Naive B cell (primary cell): ENCODE measurements around the gene MAP3K14. TPM values are rescaled to one million over a fixed set of nuclear protein-coding genes. Genes with fewer than 3 reads are reported as not detected.
A peak's percentile ranks its signal among the peaks of the same experiment; 100 is the strongest.

ENCODE experiments used
- ATAC-seq, 2 donors: fragments of 150-1000 bp; cut with Tn5 transposase; 2 replicates each; pipeline ENCODE4 v1.10.0; 2021; ENCODE audit warnings: low read depth in 2 of 2, mild to moderate bottlenecking in 2 of 2, moderate library complexity in 2 of 2
- DNase-seq: peaks from one replicate; pipeline ENCODE4 v3.0.0; 2022
- H3K27ac Mint-ChIP-seq, 6 donors: one replicate each; pipeline ENCODE4 v1.8.0; 2020 to 2022; ENCODE audit warnings: mild to moderate bottlenecking in 6 of 6, mixed read lengths in 6 of 6, moderate library complexity in 5 of 6, inconsistent platforms in 2 of 6
- H3K27me3 Mint-ChIP-seq, 3 donors: one replicate each; pipeline ENCODE4 v1.8.0; 2021 to 2022; ENCODE audit warnings: mixed read lengths in 3 of 3, mild to moderate bottlenecking in 1 of 3
- H3K36me3 Mint-ChIP-seq, 2 donors: one replicate each; pipeline ENCODE4 v1.8.0; 2020 to 2022; ENCODE audit warnings: mixed read lengths in 2 of 2, inconsistent platforms in 1 of 2, mild to moderate bottlenecking in 1 of 2
- H3K4me1 Mint-ChIP-seq, 3 donors: one replicate each; pipeline ENCODE4 v1.8.0; 2020 to 2022; ENCODE audit warnings: mixed read lengths in 3 of 3, inconsistent platforms in 1 of 3, mild to moderate bottlenecking in 1 of 3, moderate library complexity in 1 of 3
- H3K4me3 Mint-ChIP-seq, 8 donors: one replicate each; pipeline ENCODE4 v1.8.0; 2020 to 2022; ENCODE audit warnings: mild to moderate bottlenecking in 8 of 8, mixed read lengths in 8 of 8, moderate library complexity in 8 of 8, inconsistent platforms in 2 of 8
- H3K9me3 Mint-ChIP-seq, 7 donors: one replicate each; pipeline ENCODE4 v1.8.0; 2020 to 2022; ENCODE audit warnings: mixed read lengths in 7 of 7, mild to moderate bottlenecking in 5 of 7, inconsistent platforms in 2 of 7, moderate library complexity in 1 of 7
- polyA plus RNA-seq, 6 donors: library from polyadenylated mRNA; unstranded; fragments of 300-500 nt; fragmentation: Illumina TruSeq; gene quantifications; one replicate each; pipeline ENCODE4 v1.2.3, GENCODE V29; 2021; ENCODE audit warnings: low read depth in 6 of 6

The MAP3K14 gene
- polyA plus RNA-seq, 6 donors from 2014 or later = 13.3 to 38.9 (median 19.1) TPM

- peaks cover 0 to 9% of the 10 kb centered on the region in 2 donors for H3K36me3 Mint-ChIP-seq
- H3K27ac Mint-ChIP-seq = peak overlapping the region in 2 of 6 donors; percentile 47 to 54
- peaks cover 0 to 6% (median 3%) of the 10 kb centered on the region in 3 donors for H3K4me1 Mint-ChIP-seq
- peak; percentile 58 to 70 for ATAC-seq
- peak; percentile 28 for DNase-seq
- no peaks in the 10 kb centered on the region for H3K9me3 Mint-ChIP-seq
- H3K27me3 Mint-ChIP-seq = no peaks in the 10 kb centered on the region
- no peak overlapping the region for H3K4me3 Mint-ChIP-seq
Measured at GRCh38 chr17:45270828-45271418, 45.9 kb downstream of the MAP3K14 start.

GRCh38 chr17:45269912-45270311 is 46.9 kb downstream of the MAP3K14 start:
- DNase-seq = no peak
- Mint-ChIP-seq H3K9me3 (no peaks in the 10 kb centered on the region), H3K36me3 (peaks cover 0 to 9% of the 10 kb centered on the region in 2 donors), H3K27me3 (no peaks in the 10 kb centered on the region), H3K27ac (peak overlapping the region in 3 of 6 donors; percentile 16 to 91 (median 47)), H3K4me3 (no peak overlapping the region), H3K4me1 (peaks cover 0 to 6% (median 3%) of the 10 kb centered on the region in 3 donors)
- no peak for ATAC-seq

DNA sequence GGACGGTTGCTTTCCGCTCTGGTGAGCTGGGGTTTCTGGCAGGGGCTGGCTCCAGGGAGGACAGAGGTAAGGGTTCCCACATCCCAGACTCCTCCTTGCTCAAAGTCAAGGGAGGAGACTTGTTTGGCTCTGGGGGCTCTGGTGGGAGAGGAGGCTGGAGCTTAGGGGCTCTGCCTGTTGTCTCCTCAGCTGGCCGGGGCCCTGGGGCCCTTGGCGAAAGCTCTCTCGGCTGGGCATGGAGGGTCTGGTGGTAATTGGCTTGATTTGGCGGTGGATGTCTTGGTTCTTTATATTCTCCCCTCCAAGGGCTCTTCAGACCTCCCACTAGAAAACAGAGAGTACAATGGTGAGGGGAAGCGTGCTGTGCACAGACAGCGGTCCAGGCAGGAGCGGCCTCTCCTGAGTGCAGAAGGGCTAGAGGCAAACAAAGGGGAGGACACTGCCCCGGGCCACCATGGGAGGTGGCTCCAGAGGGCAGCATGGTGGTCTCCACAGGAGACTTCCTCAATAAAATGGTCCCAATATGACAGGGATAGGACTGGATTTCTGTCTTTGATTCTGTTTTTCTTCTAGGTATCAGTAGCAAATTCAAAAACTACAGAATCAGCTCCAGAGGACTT is 49.3 kb downstream of the MAP3K14 start:
- peaks cover 7 to 9% (median 8%) of the 10 kb centered on the region in 3 donors for H3K4me1 Mint-ChIP-seq
- H3K9me3 Mint-ChIP-seq = no peaks in the 10 kb centered on the region
- no peaks in the 10 kb centered on the region for H3K27me3 Mint-ChIP-seq
- peaks cover 0 to 9% of the 10 kb centered on the region in 2 donors for H3K36me3 Mint-ChIP-seq
- no peak overlapping the region for H3K4me3 Mint-ChIP-seq
- peak overlapping the region in 3 of 6 donors; percentile 32 to 70 (median 55) for H3K27ac Mint-ChIP-seq
- DNase-seq (no peak), ATAC-seq (no peak)

- Mint-ChIP-seq H3K36me3 (peaks cover 0 to 9% of the 10 kb centered on the region in 2 donors), H3K4me1 (peaks cover 7 to 15% (median 12%) of the 10 kb centered on the region in 3 donors), H3K4me3 (peak overlapping the region in 1 of 8 donors; percentile 18), H3K27ac (peak overlapping the region in 2 of 6 donors; percentile 30 to 49), H3K9me3 (no peaks in the 10 kb centered on the region), H3K27me3 (no peaks in the 10 kb centered on the region)
- ATAC-seq (no peak), DNase-seq (no peak)
Measured at GRCh38 chr17:45266372-45266926, 50.4 kb downstream of the MAP3K14 start.

- Mint-ChIP-seq H3K36me3 (peaks cover 0 to 9% of the 10 kb centered on the region in 2 donors), H3K27me3 (no peaks in the 10 kb centered on the region), H3K4me3 (peak overlapping the region in 2 of 8 donors; percentile 4 to 18), H3K9me3 (no peaks in the 10 kb centered on the region), H3K27ac (peak overlapping the region in 2 of 6 donors; percentile 30 to 49), H3K4me1 (peaks cover 7 to 22% (median 12%) of the 10 kb centered on the region in 3 donors)
- ATAC-seq (no peak), DNase-seq (no peak)
Measured at GRCh38 chr17:45265821-45266220, 51.0 kb downstream of the MAP3K14 start.

DNA sequence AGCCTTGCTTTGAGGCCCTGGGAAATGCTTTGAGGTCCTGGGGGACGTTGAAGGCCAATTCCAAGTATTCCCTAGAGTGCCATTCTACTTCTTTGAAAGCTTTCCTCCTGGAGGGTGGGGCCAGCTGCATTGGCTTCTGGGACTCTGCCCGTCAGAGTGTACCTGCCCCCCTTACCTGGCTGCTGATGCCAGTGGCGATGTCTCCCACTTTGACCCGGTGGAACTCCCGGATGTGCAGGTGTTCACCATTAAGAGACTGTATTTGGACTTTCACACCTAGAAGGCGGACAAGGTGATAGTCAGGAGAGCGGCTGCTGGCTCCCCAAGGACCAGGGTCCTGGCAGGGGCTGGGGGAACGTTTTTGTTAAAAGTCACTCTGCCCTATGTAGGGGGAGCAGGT is 51.8 kb downstream of the MAP3K14 start:
- H3K4me1 Mint-ChIP-seq = peaks cover 7 to 27% (median 12%) of the 10 kb centered on the region in 3 donors
- no peaks in the 10 kb centered on the region for H3K9me3 Mint-ChIP-seq
- peak overlapping the region in 1 of 6 donors; percentile 89 for H3K27ac Mint-ChIP-seq
- peak overlapping the region in 1 of 8 donors; percentile 30 for H3K4me3 Mint-ChIP-seq
- H3K27me3 Mint-ChIP-seq = no peaks in the 10 kb centered on the region
- ATAC-seq (no peak), DNase-seq (no peak)
- H3K36me3 Mint-ChIP-seq = peaks cover 0 to 9% of the 10 kb centered on the region in 2 donors

DNA sequence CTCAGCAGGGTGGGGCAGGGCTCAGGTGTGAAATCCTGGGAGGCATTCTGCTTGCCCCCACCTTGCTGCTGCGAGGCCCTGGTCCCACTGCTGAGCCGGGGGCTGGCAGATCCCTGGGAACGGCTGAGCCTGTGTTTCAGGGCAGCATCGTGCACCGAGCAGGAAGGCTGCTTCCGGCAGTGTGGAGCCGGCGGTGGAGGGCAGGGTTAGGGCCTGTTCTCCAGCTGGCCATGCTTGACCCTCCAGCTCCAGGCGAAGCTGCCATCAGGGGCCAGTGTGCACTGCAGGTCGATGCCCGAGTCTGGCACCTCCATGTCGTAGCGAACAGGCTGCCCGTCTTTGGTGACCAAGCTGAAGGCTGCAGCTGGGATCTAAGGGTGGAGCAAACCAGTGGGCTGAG is 52.4 kb downstream of the MAP3K14 start:
- H3K4me3 Mint-ChIP-seq = no peak overlapping the region
- H3K27ac Mint-ChIP-seq = peak overlapping the region in 1 of 6 donors; percentile 41
- no peaks in the 10 kb centered on the region for H3K27me3 Mint-ChIP-seq
- ATAC-seq (no peak), DNase-seq (no peak)
- peaks cover 7 to 27% (median 12%) of the 10 kb centered on the region in 3 donors for H3K4me1 Mint-ChIP-seq
- H3K9me3 Mint-ChIP-seq = no peaks in the 10 kb centered on the region
- H3K36me3 Mint-ChIP-seq = peaks cover 0 to 9% of the 10 kb centered on the region in 2 donors

DNA sequence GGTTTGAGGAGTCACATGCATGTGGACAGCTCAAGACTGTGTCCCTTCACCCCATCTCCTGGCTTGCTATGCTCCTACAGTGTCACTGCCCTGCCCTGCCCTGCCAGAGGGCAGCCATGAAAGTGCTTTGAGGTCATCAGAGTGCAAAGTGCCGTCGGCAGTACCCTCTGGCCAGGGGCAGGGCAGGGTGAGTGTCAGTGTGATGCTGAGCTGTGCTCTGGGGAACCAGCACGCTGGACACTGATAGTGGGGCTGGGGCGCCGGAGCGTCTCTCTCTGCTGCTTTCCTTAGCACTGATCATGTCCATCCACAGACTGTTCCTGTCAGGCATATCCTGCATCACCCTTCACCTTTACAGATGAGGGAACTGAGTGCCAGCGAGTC is 53.4 kb downstream of the MAP3K14 start:
- Mint-ChIP-seq H3K9me3 (no peaks in the 10 kb centered on the region), H3K27me3 (no peaks in the 10 kb centered on the region), H3K36me3 (peaks cover 0 to 13% of the 10 kb centered on the region in 2 donors), H3K4me1 (peaks cover 7 to 27% (median 12%) of the 10 kb centered on the region in 3 donors), H3K27ac (peak overlapping the region in 2 of 6 donors; percentile 11 to 63), H3K4me3 (peak overlapping the region in 4 of 8 donors; percentile 5 to 82 (median 68))
- ATAC-seq = no peak
- DNase-seq = no peak

DNA sequence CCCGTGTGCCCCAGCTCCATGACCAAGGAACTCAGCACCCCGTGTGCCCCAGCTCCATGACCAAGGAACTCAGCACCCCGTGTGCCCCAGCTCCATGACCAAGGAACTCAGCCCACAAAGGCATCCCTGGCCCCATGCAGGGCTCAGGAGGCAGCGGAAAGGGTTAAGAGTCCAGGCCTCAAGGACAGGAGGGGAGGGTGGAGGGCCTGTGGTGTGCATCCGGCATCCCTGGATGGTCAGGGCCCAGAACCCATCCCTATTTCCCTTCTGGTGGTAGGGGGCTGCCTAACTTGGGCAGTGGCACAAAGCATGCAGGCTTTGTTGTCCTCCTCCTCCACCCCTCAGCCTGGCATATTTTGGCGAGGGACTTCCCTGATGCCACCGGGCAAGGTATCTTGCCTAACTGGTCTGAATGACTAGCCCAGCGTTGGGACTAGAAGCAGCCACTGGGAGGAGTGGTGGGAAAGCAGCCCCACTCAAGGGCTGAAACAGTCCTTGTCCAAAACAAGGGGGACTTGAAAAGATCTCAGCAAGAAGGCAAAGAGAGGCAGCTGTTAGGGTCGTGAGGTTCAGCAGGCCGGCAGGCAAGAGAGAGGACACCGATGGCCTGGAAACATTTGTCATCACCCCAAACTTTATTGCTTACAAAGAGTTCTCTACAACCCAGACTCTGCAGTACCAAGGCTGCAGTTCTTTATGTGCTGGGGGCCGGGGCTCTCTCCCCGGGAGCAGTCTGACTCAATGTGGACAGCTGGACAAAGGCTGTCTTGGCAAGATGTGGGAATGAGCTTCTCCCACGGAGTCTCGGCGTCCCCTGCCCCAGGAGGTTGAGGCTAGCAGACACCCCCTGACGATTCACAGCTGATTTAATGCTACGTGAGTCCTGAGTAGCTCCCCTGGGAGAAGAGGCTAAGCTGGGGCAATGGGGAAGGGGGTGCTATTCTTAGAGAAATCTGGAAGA is 54.0 kb downstream of the MAP3K14 start:
- DNase-seq (no peak), ATAC-seq (no peak)
- Mint-ChIP-seq H3K27me3 (no peaks in the 10 kb centered on the region), H3K27ac (peak overlapping the region in 5 of 6 donors; percentile 32 to 77 (median 63)), H3K4me1 (peaks cover 7 to 27% (median 12%) of the 10 kb centered on the region in 3 donors), H3K36me3 (peaks cover 0 to 8% of the 10 kb centered on the region in 2 donors), H3K4me3 (peak overlapping the region; percentile 56 to 94 (median 83)), H3K9me3 (no peaks in the 10 kb centered on the region)

GRCh38 chr17:45261577-45262515 is 55.0 kb downstream of the MAP3K14 start, which contains the start of gene SPATA32:
SPATA32 (minus strand) TSS chr17:45262094; CDS start chr17:45262016, 78 bp downstream.
- peak; percentile 52 for DNase-seq
- Mint-ChIP-seq H3K4me3 (peak within 1 kb of the TSS; percentile 65 to 94 (median 86)), H3K4me1 (peaks cover 5 to 31% (median 20%) of the 10 kb centered on the region in 3 donors)

DNA sequence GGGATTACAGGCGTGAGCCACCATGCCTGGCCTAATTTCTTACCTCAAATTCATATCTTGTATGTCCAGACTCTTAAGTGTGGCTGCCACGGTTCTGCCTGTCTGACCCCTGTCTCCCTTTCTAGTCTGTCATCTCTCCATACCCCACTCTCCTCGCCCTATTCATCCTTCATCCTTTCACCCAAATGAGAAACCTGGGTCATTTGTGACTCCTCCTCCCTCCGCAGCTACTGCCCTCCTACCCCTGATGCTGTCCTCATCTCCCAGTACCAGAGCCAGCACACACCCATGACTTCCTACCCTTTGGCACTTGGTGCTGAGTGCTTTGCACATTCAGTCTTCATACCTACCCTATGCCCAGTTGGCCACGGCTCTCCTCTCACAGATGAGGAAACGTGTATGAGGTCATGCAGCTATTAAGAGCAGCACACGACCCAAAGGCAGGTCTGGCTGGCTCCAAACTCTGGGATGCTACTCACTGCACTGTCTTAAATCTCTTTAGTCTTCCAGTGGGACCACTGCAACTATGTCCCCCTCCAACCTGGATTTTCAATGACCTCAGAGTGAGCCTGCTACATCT is 56.5 kb downstream of the MAP3K14 start:
- Mint-ChIP-seq H3K27me3 (no peaks in the 10 kb centered on the region), H3K9me3 (no peaks in the 10 kb centered on the region), H3K4me1 (peaks cover 6 to 40% (median 29%) of the 10 kb centered on the region in 3 donors), H3K27ac (peak overlapping the region in 5 of 6 donors; percentile 8 to 89 (median 39)), H3K36me3 (peaks cover 0 to 5% of the 10 kb centered on the region in 2 donors), H3K4me3 (peak overlapping the region in 6 of 8 donors; percentile 2 to 89 (median 72))
- DNase-seq = no peak
- no peak for ATAC-seq

More at GRCh38 chr17:45261577-45262515, 55.0 kb downstream of the MAP3K14 start, which contains the start of gene SPATA32:
- Mint-ChIP-seq H3K36me3 (peaks cover 0 to 5% of the 10 kb centered on the region in 2 donors), H3K9me3 (no peaks in the 10 kb centered on the region), H3K27ac (peak within 1 kb of the TSS; percentile 39 to 78 (median 60)), H3K27me3 (no peaks in the 10 kb centered on the region)
- ATAC-seq = peak; percentile 80 to 81
